Neutrophil (primary cell): Measurements from ENCODE around the gene PIEZO2.
"Not testable (repeated sequence)": the region's sequence is repeated elsewhere in the genome, so short reads cannot be mapped to it uniquely, and the experiment has no call there.

Source experiments
- H3K27ac ChIP-seq: fragments of 200-600 bp; sonication (generic); 2 replicates; pipeline ENCODE4 v1.5.1; 2016; ENCODE audit warnings: mild to moderate bottlenecking, moderate library complexity
- H3K27me3 ChIP-seq: fragments of 200-600 bp; sonication (generic); 2 replicates; pipeline ENCODE4 v1.6.0; 2016; ENCODE audit warnings: mild to moderate bottlenecking
- H3K36me3 ChIP-seq: fragments of 200-600 bp; sonication (generic); 2 replicates; pipeline ENCODE4 v1.5.1; 2017
- H3K4me1 ChIP-seq, 2 experiments: fragments of 200-600 bp in 1 of 2; sonication (generic) in 1 of 2; 1 replicate in 1 of 2; 2 replicates in 1 of 2; pipeline versions ENCODE4 v1.5.1 to v1.6.1; 2013 to 2016; ENCODE audit warnings: low read depth in 1 of 2, low read length in 1 of 2, mild to moderate bottlenecking in 1 of 2, moderate library complexity in 1 of 2; ENCODE audit not compliant: control insufficient read depth in 1 of 2, insufficient read depth in 1 of 2
- H3K4me3 ChIP-seq, 2 experiments: fragments of 200-600 bp in 1 of 2; sonication (generic) in 1 of 2; 1 replicate in 1 of 2; 2 replicates in 1 of 2; pipeline ENCODE4 v1.5.1; 2013 to 2016; ENCODE audit warnings: low read depth in 1 of 2, low read length in 1 of 2, mild to moderate bottlenecking in 1 of 2, moderate library complexity in 1 of 2
- H3K9me3 ChIP-seq: fragments of 200-600 bp; sonication (generic); 2 replicates; pipeline ENCODE4 v1.5.1; 2016
- CTCF ChIP-seq: fragments of 200-600 bp; sonication (generic); IDR thresholded peaks from 2 replicates; pipeline ENCODE4 v1.5.1; 2016; ENCODE audit warnings: antibody characterized with exemption

Gene PIEZO2

GRCh38 chr18:10661317-10661716 is 488.1 kb downstream of the PIEZO2 start:
- no peak overlapping the region for H3K4me3 ChIP-seq
- H3K36me3 ChIP-seq = no peaks in the 10 kb centered on the region
- no peak for TF ChIP-seq CTCF
- H3K4me1 ChIP-seq = no peaks in the 10 kb centered on the region
- no peaks in the 10 kb centered on the region for H3K27me3 ChIP-seq
- H3K27ac ChIP-seq = no peak overlapping the region
- no peaks in the 10 kb centered on the region for H3K9me3 ChIP-seq

- H3K4me1 ChIP-seq = no peaks in the 10 kb centered on the region
- H3K27ac ChIP-seq = no peak overlapping the region
- H3K9me3 ChIP-seq = no peaks in the 10 kb centered on the region
- no peak overlapping the region for H3K4me3 ChIP-seq
- H3K36me3 ChIP-seq = no peaks in the 10 kb centered on the region
- no peaks in the 10 kb centered on the region for H3K27me3 ChIP-seq
- TF ChIP-seq CTCF = no peak
Observed at GRCh38 chr18:10660179-10660884, 489.0 kb downstream of the PIEZO2 start.

GRCh38 chr18:10659594-10659993 is 489.8 kb downstream of the PIEZO2 start:
- no peaks in the 10 kb centered on the region for H3K36me3 ChIP-seq
- no peaks in the 10 kb centered on the region for H3K27me3 ChIP-seq
- TF ChIP-seq CTCF = no peak
- no peaks in the 10 kb centered on the region for H3K4me1 ChIP-seq
- H3K4me3 ChIP-seq = no peak overlapping the region
- no peak overlapping the region for H3K27ac ChIP-seq
- no peaks in the 10 kb centered on the region for H3K9me3 ChIP-seq

- Histone ChIP-seq H3K36me3 (no peaks in the 10 kb centered on the region), H3K4me3 (no peak overlapping the region), H3K9me3 (no peaks in the 10 kb centered on the region), H3K4me1 (no peaks in the 10 kb centered on the region), H3K27ac (no peak overlapping the region), H3K27me3 (no peaks in the 10 kb centered on the region)
- TF ChIP-seq CTCF = no peak
Observed at GRCh38 chr18:10659000-10659399, 490.4 kb downstream of the PIEZO2 start.

GRCh38 chr18:10644003-10644402 is 505.4 kb downstream of the PIEZO2 start:
- H3K4me1 ChIP-seq, H3K9me3 ChIP-seq, H3K4me3 ChIP-seq, H3K27ac ChIP-seq, H3K27me3 ChIP-seq, H3K36me3 ChIP-seq: not testable (repeated sequence)

GRCh38 chr18:10642915-10643524 is 506.3 kb downstream of the PIEZO2 start:
- not testable (repeated sequence) for H3K9me3 ChIP-seq, H3K27ac ChIP-seq, H3K27me3 ChIP-seq, H3K4me3 ChIP-seq, H3K36me3 ChIP-seq, H3K4me1 ChIP-seq

GRCh38 chr18:10638539-10638885 is 510.9 kb downstream of the PIEZO2 start:
- H3K9me3 ChIP-seq, H3K27me3 ChIP-seq, H3K4me1 ChIP-seq, H3K36me3 ChIP-seq, H3K4me3 ChIP-seq, H3K27ac ChIP-seq: not testable (repeated sequence)

GRCh38 chr18:10637858-10638538 is 511.4 kb downstream of the PIEZO2 start:
- H3K4me1 ChIP-seq, H3K27me3 ChIP-seq, H3K4me3 ChIP-seq, H3K36me3 ChIP-seq, H3K27ac ChIP-seq, H3K9me3 ChIP-seq: not testable (repeated sequence)

- Histone ChIP-seq H3K27ac (peak overlapping the region; percentile 64), H3K4me1 (peaks cover 31 to 38% of the 10 kb centered on the region in 2 experiments), H3K4me3 (peak overlapping the region in 1 of 2 experiments; percentile 18)
- H3K27me3 ChIP-seq, H3K9me3 ChIP-seq, H3K36me3 ChIP-seq: not testable (repeated sequence)
Observed at GRCh38 chr18:10629076-10629475, 520.3 kb downstream of the PIEZO2 start.
